Choroid plexus epithelial cell (primary cell): ENCODE data around the gene RNASE12.
A peak's percentile ranks its signal among the peaks of the same experiment; 100 is the strongest.

ENCODE experiments used
- DNase-seq: peaks from one replicate; pipeline ENCODE4 v3.0.0-alpha.2; 2010; ENCODE audit warnings: low read depth
- H3K4me3 ChIP-seq: 2 replicates; pipeline ENCODE4 v1.5.1; 2011; ENCODE audit warnings: low read depth, mild to moderate bottlenecking, control low read depth, low read length, moderate library complexity
- TF ChIP-seq, protein P1 (sequence below): conservative IDR thresholded peaks from 2 replicates; pipeline ENCODE4 v1.5.1; 2011; ENCODE audit warnings: low read depth, mild to moderate bottlenecking, control low read depth, inconsistent platforms, low read length, moderate library complexity

Gene RNASE12

DNA sequence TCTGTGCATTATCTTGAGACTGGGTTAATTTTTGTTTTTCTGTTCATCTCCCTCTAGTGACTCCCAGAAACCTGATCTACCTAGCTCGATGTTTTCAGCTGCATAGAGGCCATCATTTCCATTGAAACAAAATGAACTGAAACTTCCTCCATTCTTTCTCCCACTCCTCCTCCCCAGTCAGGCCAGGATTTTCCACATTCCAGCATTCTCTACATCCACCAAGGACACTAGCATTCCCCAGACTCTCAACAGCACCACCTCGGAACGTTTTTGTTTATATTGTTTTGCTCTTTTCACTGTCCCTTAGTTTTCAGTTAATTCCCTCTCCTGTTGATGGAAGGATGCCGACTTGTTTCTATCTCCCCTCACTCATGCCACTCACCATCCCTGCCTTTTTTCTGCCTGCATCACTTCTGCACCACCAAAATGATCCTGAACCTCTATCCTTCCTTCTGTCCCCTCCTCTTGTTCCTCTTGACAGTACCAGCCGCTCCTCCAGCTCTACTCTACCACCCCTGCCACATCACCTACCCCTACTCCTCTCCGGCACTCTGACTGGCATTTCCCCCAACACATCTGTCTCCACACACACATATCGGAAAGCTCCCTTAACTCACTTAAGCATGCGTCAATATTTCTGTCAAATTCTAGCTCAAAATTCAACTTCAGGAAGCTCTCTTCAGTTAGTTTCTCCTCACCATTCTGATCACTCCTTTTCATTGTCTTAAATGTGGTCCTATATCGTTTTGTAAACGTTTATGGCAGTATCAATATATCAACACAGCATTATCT, 37.1 kb upstream of the RNASE12 start:
- H3K4me3 ChIP-seq, result no peak overlapping the region
- TF ChIP-seq, protein P1, sequence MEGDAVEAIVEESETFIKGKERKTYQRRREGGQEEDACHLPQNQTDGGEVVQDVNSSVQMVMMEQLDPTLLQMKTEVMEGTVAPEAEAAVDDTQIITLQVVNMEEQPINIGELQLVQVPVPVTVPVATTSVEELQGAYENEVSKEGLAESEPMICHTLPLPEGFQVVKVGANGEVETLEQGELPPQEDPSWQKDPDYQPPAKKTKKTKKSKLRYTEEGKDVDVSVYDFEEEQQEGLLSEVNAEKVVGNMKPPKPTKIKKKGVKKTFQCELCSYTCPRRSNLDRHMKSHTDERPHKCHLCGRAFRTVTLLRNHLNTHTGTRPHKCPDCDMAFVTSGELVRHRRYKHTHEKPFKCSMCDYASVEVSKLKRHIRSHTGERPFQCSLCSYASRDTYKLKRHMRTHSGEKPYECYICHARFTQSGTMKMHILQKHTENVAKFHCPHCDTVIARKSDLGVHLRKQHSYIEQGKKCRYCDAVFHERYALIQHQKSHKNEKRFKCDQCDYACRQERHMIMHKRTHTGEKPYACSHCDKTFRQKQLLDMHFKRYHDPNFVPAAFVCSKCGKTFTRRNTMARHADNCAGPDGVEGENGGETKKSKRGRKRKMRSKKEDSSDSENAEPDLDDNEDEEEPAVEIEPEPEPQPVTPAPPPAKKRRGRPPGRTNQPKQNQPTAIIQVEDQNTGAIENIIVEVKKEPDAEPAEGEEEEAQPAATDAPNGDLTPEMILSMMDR, result no peak
- DNase-seq, result no peak

DNA sequence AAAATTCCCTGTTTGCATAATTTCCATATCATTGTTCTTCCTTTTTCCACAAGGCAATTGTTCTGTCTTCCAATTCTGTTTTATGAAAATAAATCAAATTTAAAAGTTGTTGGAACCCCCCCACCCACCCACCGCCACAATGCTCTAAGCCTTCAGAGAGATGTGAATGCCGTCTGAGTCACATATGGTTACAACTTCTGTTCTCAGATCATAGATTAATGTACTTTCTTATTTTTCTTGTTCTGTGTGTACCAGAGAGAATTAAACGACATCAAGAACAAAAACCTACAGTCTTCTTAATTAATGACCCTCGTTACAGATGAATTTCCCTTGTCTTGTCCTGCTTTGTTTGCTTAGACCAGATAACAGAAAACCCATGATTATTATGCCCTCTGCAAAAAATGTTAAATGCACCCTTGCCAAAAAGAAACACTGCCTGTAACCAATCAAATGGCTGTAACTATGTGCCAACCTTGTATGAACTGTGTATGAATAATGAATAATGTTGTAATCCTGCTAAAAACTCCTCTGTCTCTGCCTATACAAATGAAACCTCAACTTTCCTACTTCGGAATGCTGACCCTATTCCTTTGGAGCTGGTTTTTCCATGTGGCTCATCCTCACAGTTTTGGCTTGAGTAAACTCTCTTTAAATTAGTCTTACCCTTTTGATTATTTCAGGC, 36.3 kb upstream of the RNASE12 start:
- no peak overlapping the region for H3K4me3 ChIP-seq
- DNase-seq, result no peak
- TF ChIP-seq, protein P1, result no peak

DNA sequence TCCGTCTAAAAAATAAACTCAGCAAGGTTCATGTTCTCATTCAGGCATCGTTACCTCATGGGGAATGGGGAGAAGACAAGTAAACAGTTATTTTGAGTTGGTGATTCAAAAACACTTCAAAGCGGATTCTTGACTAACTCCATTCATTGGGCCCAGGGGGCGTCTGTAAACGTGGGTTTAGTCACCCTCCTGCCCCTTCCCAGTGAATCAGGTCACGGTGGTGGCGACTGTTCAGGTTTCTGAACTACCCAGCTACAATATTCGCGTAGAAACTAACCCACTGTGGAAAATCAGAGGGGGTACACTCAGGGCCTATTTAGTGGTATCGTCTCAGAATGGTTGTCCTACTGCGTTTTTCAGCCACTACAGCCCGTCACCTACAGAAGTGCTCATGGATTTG, 35.1 kb upstream of the RNASE12 start:
- no peak for DNase-seq
- no peak overlapping the region for H3K4me3 ChIP-seq
- TF ChIP-seq, protein P1, result no peak

DNA sequence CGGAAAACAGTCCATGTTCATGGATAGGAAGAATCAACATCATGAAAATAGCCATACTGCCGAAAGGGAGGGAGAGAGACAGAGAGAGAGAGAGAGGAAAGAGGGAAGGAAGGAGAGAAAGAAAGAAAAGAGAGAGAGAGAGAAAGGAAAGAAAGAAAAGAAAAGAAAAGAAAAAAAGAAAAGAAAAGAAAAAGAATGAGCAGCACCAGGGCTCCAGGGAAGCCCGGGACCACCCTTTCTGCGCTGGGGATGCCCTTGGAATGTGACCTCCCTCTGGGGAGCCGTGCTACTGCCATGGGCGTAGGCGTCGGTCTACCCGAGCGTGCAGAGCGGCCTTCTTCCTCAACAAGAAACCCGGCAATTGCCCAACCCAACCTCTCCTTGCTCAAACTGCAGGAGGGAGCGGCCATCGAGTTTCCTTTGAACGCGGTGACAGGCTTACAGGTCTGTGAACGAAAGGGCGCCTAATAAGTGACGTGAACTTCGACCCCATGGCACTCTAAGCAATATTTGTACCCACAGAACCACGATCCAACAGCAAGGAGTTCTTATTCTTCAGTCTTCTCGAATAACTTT, 33.4 kb upstream of the RNASE12 start:
- peak; percentile 74 for DNase-seq
- TF ChIP-seq, protein P1, result no peak
- peak overlapping the region; percentile 53 for H3K4me3 ChIP-seq

DNA sequence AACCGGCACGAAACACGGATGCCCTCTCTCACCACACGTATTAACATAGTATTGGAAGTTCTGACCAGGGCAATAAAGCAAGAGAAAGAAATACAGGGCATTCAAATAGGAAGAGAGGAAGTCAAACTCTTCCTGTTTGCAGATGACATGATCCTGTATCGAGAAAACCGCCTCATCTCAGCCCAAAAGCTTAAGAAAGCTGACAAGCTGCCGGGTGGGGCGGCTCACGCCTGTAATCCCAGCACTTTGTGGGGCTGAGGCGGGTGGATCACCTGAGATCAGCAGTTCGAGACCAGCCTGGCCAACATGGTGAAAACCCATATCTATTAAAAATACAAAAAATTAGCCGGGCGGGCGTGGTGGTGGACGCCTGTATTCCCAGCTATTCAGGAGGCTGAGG, 32.6 kb upstream of the RNASE12 start:
- no peak overlapping the region for H3K4me3 ChIP-seq
- TF ChIP-seq, protein P1, result no peak
- DNase-seq, result no peak

DNA sequence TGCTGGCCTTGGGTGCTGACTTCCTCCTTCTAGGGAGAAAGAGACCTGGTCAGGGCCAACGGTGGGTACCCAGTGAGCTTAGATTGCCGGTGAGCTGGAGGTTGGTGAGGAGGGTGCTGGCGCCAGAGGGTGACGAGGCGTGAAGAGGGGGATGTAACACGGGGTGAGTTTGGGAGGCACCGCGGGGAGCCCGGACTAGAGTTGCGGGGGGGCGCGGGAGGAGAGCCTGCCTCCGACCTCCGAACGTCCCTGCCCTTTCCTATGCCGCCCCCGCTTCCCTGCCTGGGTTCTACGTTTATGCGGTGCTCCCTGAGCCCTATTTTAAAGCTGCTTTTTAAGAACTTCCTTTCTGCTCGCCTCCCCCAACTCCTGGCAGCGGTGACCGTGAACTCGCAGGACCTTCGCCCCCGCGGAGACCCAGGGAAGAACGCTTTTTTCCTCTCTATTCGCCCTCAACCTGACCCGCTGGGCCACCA, 31.7 kb upstream of the RNASE12 start:
- TF ChIP-seq, protein P1, result no peak
- no peak overlapping the region for H3K4me3 ChIP-seq
- no peak for DNase-seq
